Fibroblast of skin of left quadriceps (primary cell): Measurements from ENCODE around the gene TTC22.

ENCODE experiments used
- DNase-seq, 2 experiments: peaks; one replicate each; pipeline ENCODE4 v3.0.0-alpha.2; 2013; ENCODE audit warnings: low read depth in 2 of 2

Gene TTC22

GRCh38 chr1:54808443-54809207 is 7.5 kb upstream of the TTC22 start:
- no peak for DNase-seq

- no peak for DNase-seq
Measured at GRCh38 chr1:54807756-54808155, 6.6 kb upstream of the TTC22 start.

DNA sequence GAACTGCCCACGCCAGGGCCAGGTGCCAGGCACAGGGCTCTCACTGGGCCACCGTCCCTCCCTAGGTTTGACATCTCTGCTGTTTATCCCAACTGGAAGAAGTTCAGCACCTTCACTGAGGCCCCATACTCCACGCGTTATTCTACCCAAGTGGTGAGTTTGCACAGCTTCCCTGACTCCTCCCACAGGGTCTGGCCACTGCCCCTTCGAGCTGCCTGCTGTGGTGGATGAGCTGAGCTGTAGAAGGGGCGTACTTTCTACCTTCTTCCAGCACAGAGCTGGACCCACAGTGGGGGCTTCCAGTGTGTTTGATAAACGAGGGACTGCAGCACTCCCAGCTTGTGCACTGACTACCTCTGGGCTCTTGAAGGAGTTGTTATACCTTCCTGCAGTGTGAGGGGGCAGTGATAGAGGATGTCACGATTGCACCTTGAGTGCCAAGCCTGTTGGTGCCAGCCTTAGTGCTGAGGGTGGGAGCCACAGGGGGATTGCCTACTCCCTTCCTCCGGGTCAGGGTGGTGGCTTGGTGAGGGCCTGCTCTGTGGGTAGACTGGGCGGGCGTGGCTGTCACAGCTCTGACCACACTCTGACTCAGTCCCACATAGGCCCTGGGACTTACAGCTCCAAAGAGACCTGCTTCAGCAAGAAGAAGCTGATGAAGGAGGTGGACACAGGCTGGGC is 5.9 kb upstream of the TTC22 start:
- no peak for DNase-seq

GRCh38 chr1:54805981-54806381 is 4.9 kb upstream of the TTC22 start:
- DNase-seq: no peak

DNA sequence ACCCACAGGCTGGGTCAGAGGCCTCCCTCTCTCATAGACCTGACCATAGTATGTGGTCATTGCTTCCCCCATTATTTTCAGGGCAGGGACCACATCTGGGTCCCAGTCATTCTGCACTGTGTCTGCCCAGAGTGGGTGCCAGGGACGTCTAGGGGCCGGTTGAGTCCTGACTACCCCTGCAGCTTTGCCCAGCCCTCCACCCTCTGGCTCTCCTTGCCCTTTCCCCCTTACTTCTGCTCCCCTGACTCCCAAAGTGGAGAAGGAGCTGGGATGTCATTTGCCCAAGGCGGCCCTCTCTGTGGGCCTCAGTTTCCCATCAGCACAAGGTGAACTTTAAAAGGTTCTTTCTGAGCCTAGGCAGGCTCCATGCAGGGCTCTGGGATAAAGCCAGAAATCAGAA is 4.3 kb upstream of the TTC22 start:
- DNase-seq: no peak

DNA sequence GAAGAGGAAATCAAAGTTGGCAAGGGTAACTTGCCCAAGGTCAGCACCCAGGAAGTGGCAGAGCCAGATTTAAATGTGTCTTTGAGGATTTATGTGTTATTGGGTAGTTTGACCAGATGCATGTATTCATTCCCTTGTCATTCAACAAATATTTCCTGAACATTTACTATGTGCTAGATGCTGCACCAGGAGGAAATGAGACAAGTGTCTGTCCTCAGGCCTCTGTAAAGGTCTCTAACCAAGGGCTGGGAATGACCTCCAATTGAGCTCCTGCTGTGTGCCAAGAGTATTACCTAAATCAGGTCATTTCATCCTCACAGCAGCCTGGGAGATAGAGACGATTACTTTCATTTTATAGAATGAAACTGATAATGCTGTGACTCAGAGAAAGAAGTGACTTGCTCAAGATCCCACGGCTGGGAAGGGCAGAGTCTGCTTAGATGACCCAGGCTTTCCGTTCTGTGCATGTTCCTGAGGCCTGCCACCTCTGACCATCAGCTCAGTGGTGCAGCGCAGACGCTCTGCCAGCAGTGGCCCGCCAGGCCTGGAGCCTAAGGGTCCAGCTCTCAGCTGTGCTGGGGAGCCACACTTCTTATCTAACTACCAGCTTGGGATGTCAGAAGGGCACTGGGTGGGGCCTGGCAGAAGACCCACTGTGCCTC is 3.5 kb upstream of the TTC22 start:
- DNase-seq: no peak

DNA sequence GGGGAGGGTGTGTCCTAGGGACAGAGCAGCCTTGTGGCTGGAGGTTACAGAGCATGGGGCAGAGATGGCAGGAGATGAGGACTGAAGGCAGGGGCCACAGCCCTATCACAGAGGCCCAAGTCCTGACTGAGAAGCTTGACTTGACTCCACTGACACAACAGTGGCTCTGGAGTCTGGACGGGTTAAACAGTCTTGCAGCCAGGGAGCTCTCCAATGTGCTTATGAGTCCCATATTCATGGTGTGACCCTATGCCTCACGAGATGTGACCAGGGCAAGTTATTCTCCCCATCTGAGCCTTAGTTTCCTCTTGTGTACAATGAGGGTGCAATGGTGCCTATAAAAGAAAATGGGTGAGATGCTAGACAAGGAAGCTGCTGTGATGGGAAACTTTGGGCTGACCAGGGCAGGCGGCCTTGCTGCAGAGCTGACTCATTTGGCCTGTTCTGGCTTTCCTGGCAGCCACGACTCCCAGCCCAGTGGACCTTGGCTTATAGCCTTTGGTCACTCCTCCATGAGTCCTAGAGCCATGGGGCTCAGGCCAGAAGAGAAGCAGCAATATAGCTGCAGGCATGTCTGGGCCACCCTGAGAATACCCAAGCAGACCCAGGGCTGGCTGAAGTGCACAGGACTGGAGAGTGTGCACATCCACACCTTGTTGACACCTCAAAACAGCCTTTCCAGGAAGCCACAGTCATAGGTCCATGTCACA is 2.8 kb upstream of the TTC22 start:
- no peak for DNase-seq

- DNase-seq: no peak
Measured at GRCh38 chr1:54800041-54800898, 853 bp downstream of the TTC22 start.

GRCh38 chr1:54798769-54799641 is 2.1 kb downstream of the TTC22 start:
- DNase-seq: no peak

- no peak for DNase-seq
Measured at GRCh38 chr1:54798206-54798605, 2.9 kb downstream of the TTC22 start.

DNA sequence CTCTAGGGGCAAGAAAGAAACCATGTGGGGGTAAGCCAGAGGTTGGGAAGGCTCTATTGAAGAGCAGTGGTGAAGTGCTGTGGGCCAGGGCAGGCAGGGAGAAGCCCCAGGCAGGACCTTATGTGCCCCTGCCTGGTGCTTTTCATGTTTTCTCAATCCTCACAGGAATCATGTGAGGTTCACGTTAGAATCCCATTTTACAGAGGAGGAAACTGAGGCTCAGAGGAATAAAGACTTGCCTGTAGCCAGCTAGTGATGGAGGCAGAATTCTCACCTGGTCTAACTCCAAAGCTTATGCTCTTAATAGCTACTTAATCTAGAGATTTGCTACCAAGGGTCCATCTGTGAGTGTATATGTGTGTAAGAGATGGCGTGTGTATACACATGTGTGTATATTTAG is 4.2 kb downstream of the TTC22 start:
- no peak for DNase-seq

DNA sequence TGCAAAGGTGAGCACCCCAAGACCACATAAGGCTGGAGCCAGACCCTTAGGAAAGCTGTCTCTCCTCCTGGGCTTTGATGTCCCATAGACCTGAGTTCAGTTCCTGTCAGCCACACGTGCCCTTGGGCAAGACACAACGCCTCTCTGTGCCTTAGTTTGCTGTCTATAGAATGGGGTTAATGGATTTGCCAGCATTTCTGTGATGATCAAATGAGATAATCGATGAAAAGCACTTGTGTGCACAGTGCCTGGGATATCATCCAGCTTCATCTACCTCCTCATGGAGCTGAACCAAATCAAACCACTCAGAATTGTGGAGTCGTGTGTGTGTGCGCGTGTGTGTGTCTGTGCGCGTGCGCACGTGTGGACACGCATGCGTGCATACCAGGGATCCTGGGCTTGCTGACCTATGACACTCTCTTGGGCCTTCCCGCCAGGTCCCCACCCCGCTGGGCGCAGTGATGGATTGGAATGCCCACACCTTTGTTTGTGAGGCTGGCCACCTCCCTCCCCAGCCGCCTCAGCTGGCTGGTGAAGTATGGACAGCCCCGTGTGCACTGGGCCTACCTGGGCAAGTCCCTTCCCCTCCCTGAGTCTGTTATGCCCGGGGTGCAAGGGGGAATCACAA is 5.2 kb downstream of the TTC22 start:
- no peak for DNase-seq

GRCh38 chr1:54795356-54795665 is 5.8 kb downstream of the TTC22 start:
- DNase-seq: no peak

DNA sequence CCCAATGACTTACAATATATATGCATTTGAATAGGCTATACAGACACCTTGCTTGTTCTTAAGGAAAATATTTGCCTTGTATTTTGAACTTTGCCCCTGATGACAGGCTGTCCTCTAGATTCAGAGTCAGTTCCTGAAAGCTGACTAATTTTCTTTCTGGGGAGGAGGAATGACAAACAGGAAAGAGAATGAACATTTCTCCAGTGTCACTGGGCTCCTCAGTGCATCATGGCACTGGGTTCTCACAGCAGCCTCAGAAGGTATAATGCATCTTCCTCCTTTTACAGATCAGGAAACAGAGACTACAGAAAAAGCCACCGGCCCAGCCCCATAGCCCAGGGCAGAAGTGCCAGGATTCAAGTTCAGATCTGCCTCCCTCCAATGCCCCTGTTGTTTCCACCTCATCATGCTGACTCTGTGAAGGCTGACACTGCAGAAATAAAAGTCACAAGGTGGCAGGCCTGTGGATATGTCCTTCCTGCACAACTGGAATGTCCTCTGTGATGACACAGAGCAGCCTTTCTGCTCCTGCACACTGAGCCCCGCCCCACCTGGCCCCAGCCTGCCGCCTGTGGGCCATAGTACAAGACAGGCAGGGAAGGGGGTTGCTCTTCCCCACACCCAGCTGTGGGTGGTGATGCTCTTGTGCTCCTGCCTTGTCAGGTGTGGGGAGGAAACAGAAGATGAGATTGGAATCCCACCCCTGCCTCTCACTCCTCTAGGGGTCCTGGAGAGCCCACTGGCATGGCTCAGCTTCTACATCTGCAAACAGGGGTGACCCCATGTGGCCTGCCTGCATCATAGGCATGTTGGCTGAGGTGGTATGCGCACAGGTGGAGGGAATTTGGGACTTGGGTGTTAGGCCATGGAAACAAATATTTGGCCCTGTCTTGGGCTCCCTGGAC is 6.4 kb downstream of the TTC22 start:
- no peak for DNase-seq

DNA sequence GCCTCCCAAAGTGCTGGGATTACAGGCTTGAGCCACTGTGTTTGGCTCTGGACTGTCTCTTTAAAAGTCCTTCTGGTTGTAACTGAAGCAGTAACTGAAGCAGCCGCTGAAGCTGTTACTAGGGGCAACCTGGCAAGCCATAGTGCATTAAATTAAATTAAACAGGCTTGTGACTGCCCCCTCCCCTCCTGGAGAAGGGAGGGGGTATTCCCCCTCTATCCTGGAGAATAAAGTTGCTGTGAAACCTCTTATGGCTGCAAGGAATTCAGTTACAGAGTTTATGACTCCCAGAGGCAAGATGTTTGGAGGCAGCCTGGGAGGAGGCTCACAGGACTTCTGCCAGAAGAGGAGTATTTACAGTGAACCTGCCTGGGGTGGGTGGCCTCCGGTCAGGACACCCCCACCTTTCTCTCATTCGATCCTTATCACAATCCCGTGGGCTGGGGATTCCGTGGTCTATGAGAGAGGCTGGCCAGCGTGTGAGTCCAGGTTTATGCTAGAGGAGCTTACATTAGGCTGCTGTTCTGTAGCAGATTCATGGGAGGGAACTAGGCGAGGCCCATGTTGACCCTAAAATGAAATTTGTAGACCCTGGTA is 8.3 kb downstream of the TTC22 start:
- no peak for DNase-seq

DNA sequence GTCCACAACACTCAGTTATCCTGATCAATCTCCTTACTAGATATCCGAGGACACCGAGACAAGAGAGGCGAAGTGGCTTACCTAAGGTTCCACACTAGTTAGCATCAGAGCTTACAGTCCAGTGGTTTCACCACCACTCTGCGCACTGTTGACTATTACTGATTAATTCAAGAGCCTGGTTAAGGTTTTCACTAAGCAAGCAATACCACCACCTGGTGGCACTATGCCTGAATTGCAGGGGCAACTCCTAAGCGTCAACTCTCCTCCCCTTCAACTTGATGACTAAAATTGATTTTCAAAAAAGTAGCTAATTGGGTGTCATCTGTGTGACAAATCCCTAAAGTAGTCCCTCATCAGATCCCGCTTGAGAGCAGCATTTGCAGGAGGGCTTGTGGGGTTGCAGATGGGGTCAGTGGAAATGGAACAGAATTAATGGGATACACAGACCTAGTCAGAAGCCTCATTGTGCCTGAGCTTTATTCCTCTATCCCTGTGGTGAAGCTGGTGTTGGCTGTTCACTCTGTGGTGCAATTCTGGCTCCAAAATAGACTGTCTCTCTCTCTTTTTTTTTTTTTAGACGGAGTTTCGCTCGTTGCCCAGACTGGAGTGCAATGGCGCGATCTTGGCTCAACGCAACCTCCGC is 9.1 kb downstream of the TTC22 start:
- DNase-seq: no peak

DNA sequence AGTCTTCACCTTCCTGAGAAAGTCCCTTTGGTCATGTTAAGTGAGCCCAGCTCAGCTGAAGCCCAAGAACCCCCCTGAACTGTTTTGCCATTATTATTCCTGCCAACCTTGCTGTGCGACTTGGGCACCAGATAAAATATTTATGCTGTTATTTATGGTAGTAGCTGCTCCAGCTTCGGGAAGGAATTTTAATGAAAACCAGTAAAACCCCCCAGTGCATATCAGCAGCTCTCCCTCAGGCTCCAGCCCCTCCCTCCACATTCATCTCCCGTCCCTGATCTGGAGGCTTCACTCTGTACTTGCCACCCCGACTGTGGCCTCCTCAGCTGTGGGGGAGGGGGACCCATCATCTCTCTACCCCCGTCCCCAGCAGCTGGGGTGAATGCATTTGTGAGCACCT is 12.7 kb downstream of the TTC22 start:
- no peak for DNase-seq

DNA sequence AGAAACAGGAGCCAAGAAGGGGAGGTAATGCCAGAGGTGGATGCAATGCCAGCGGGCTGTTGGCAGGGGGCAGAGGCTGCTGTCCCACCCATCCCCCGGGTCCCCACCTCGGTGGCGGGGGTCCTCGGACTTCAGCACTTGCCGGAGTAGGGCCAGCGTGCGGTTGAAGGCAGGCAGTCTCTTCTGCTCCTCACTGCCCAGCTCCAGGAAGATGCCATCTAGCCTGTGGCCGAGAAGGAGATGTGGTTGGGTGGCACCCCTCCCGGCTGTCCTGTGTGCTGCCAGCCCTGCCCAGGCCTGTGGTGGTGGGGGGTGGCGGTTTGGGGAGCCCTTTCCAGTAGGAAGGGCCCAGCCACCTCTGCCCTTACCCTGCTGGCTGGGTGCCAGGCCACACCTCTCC is 13.5 kb downstream of the TTC22 start:
- no peak for DNase-seq
